ENCODE data around the gene CABCOCO1.

CABCOCO1 gene

GRCh38 chr10:61662794-61663259, at the start of gene CABCOCO1:
Gene CABCOCO1 (plus strand): TSS chr10:61662929. CDS start chr10:61662973, 44 bp downstream.
- FAIRE-seq = peak; percentile 6
- 0 out of 2 replicates have a peak, but pooled peaks have one; percentile 13 for TF ChIP-seq POLR2A (IDR thresholded peaks at IDR 0.05; ENCODE audit: low read depth, low read length)
- DNase-seq (ENCODE audit: insufficient read length, low spot score) = peak; percentile 47

- FAIRE-seq (no peak), DNase-seq (ENCODE audit: insufficient read length, low spot score) (no peak)
- no peak for TF ChIP-seq POLR2A (IDR thresholded peaks at IDR 0.05; ENCODE audit: low read depth, low read length)
Measured at GRCh38 chr10:61613665-61614064, 49.1 kb upstream of the CABCOCO1 start.

GRCh38 chr10:61616611-61617010, 46.1 kb upstream of the CABCOCO1 start:
- no peak for FAIRE-seq
- TF ChIP-seq POLR2A (IDR thresholded peaks at IDR 0.05; ENCODE audit: low read depth, low read length) = no peak
- DNase-seq (ENCODE audit: insufficient read length, low spot score) = no peak

- FAIRE-seq = no peak
- TF ChIP-seq POLR2A (IDR thresholded peaks at IDR 0.05; ENCODE audit: low read depth, low read length) = no peak
- DNase-seq (ENCODE audit: insufficient read length, low spot score) = no peak
Measured at GRCh38 chr10:61617180-61617579, 45.5 kb upstream of the CABCOCO1 start.

GRCh38 chr10:61617586-61617985, 45.1 kb upstream of the CABCOCO1 start:
- FAIRE-seq = no peak
- TF ChIP-seq POLR2A (IDR thresholded peaks at IDR 0.05; ENCODE audit: low read depth, low read length) = no peak
- no peak for DNase-seq (ENCODE audit: insufficient read length, low spot score)

GRCh38 chr10:61618388-61618961, 44.3 kb upstream of the CABCOCO1 start:
- DNase-seq (ENCODE audit: insufficient read length, low spot score) (no peak), FAIRE-seq (no peak)
- TF ChIP-seq POLR2A (IDR thresholded peaks at IDR 0.05; ENCODE audit: low read depth, low read length) = no peak

GRCh38 chr10:61620506-61620905, 42.2 kb upstream of the CABCOCO1 start:
- TF ChIP-seq POLR2A (IDR thresholded peaks at IDR 0.05; ENCODE audit: low read depth, low read length) = no peak
- FAIRE-seq (no peak), DNase-seq (ENCODE audit: insufficient read length, low spot score) (no peak)

GRCh38 chr10:61621605-61622051, 41.1 kb upstream of the CABCOCO1 start:
- TF ChIP-seq POLR2A (IDR thresholded peaks at IDR 0.05; ENCODE audit: low read depth, low read length) = no peak
- DNase-seq (ENCODE audit: insufficient read length, low spot score) (no peak), FAIRE-seq (no peak)

- FAIRE-seq = peak; percentile 20
- DNase-seq (ENCODE audit: insufficient read length, low spot score) = no peak
- TF ChIP-seq POLR2A (IDR thresholded peaks at IDR 0.05; ENCODE audit: low read depth, low read length) = no peak
Measured at GRCh38 chr10:61623161-61623560, 39.6 kb upstream of the CABCOCO1 start.

GRCh38 chr10:61626209-61626608, 36.5 kb upstream of the CABCOCO1 start:
- TF ChIP-seq POLR2A (IDR thresholded peaks at IDR 0.05; ENCODE audit: low read depth, low read length) = no peak
- DNase-seq (ENCODE audit: insufficient read length, low spot score) (no peak), FAIRE-seq (no peak)

GRCh38 chr10:61627266-61627665, 35.5 kb upstream of the CABCOCO1 start:
- no peak for FAIRE-seq
- TF ChIP-seq POLR2A (IDR thresholded peaks at IDR 0.05; ENCODE audit: low read depth, low read length) = no peak
- DNase-seq (ENCODE audit: insufficient read length, low spot score) = no peak

- no peak for DNase-seq (ENCODE audit: insufficient read length, low spot score)
- peak; percentile 50 for FAIRE-seq
- TF ChIP-seq POLR2A (IDR thresholded peaks at IDR 0.05; ENCODE audit: low read depth, low read length) = no peak
Measured at GRCh38 chr10:61628151-61628874, 34.4 kb upstream of the CABCOCO1 start.

- DNase-seq (ENCODE audit: insufficient read length, low spot score) = peak; percentile 25
- TF ChIP-seq POLR2A (IDR thresholded peaks at IDR 0.05; ENCODE audit: low read depth, low read length) = no peak
- peak; percentile 96 for FAIRE-seq
Measured at GRCh38 chr10:61628875-61629513, 33.7 kb upstream of the CABCOCO1 start.

- no peak for DNase-seq (ENCODE audit: insufficient read length, low spot score)
- no peak for FAIRE-seq
- TF ChIP-seq POLR2A (IDR thresholded peaks at IDR 0.05; ENCODE audit: low read depth, low read length) = no peak
Measured at GRCh38 chr10:61629576-61629975, 33.2 kb upstream of the CABCOCO1 start.
